ENCODE data around the gene GBP7.

GBP7 gene

GRCh38 chr1:89171067-89171438, 4.8 kb downstream of the GBP7 start:
- no peak overlapping the region for H3K18ac ChIP-seq (ENCODE audit: low read depth in 1 of 2, low read length in 2 of 2)
- no peak overlapping the region for H3K4me2 ChIP-seq (ENCODE audit: low read length, poor library complexity, severe bottlenecking)
- no peak overlapping the region for H2AFZ ChIP-seq (ENCODE audit: low read depth, low read length)
- H3K4me3 ChIP-seq (ENCODE audit: insufficient read depth in 1 of 2, low read depth in 1 of 2, low read length in 2 of 2): no peak overlapping the region
- no peak overlapping the region for H2BK120ac ChIP-seq (ENCODE audit: low read depth, low read length)
- no peak overlapping the region for H3K4ac ChIP-seq (ENCODE audit: low read depth in 1 of 2, low read length in 2 of 2)
- no peak overlapping the region for H2BK12ac ChIP-seq (ENCODE audit: low read length in 2 of 2)
- no peak overlapping the region for H3K14ac ChIP-seq (ENCODE audit: low read length in 2 of 2)
- no peak overlapping the region for H2BK5ac ChIP-seq (ENCODE audit: low read depth, low read length, poor library complexity, severe bottlenecking)
- no peaks in the 10 kb centered on the region for H3K79me1 ChIP-seq (replicated peaks; ENCODE audit: low read length, poor library complexity, severe bottlenecking)
- no peak overlapping the region for H3K27ac ChIP-seq (ENCODE audit: low read length, poor library complexity, severe bottlenecking)
- H3K23ac ChIP-seq (ENCODE audit: low read length in 2 of 2): no peak overlapping the region
- no peak overlapping the region for H2AK5ac ChIP-seq (ENCODE audit: low read length, severe bottlenecking)
- no peak for DNase-seq
- no peaks in the 10 kb centered on the region for H3K9me3 ChIP-seq (ENCODE audit: control insufficient read depth, low read length)
- no peaks in the 10 kb centered on the region for H3K4me1 ChIP-seq (ENCODE audit: control insufficient read depth, insufficient read depth, low read depth, low read length)
- no peaks in the 10 kb centered on the region for H3K36me3 ChIP-seq (ENCODE audit: control insufficient read depth in 1 of 2, insufficient read depth in 2 of 2, low read depth in 1 of 2, low read length in 2 of 2)
- H4K91ac ChIP-seq (ENCODE audit: low read length): no peak overlapping the region
- H2BK15ac ChIP-seq (ENCODE audit: low read depth, poor library complexity, severe bottlenecking): no peak overlapping the region
- H3K9ac ChIP-seq (ENCODE audit: low read length): no peak overlapping the region
- no peaks in the 10 kb centered on the region for H3K27me3 ChIP-seq (ENCODE audit: control insufficient read depth in 1 of 2, insufficient read depth in 1 of 2, low read length in 2 of 2)
- H4K8ac ChIP-seq (ENCODE audit: low read length): no peak overlapping the region

GRCh38 chr1:89170170-89171066, 5.4 kb downstream of the GBP7 start:
- 68% methylated on average over 3 of the region's 4 CpGs for WGBS
- Histone ChIP-seq H3K27ac (ENCODE audit: low read length, poor library complexity, severe bottlenecking) (no peak overlapping the region), H3K4ac (ENCODE audit: low read depth in 1 of 2, low read length in 2 of 2) (no peak overlapping the region)

GRCh38 chr1:89169166-89169565, 6.6 kb downstream of the GBP7 start:
- H3K4ac ChIP-seq (ENCODE audit: low read depth in 1 of 2, low read length in 2 of 2): no peak overlapping the region
- H2BK5ac ChIP-seq (ENCODE audit: low read depth, low read length, poor library complexity, severe bottlenecking): no peak overlapping the region
- no peak overlapping the region for H3K18ac ChIP-seq (ENCODE audit: low read depth in 1 of 2, low read length in 2 of 2)
- no peaks in the 10 kb centered on the region for H3K9me3 ChIP-seq (ENCODE audit: control insufficient read depth, low read length)
- no peak for DNase-seq
- H2BK12ac ChIP-seq (ENCODE audit: low read length in 2 of 2): no peak overlapping the region
- H3K14ac ChIP-seq (ENCODE audit: low read length in 2 of 2): no peak overlapping the region
- H3K4me3 ChIP-seq (ENCODE audit: insufficient read depth in 1 of 2, low read depth in 1 of 2, low read length in 2 of 2): no peak overlapping the region
- H2BK15ac ChIP-seq (ENCODE audit: low read depth, poor library complexity, severe bottlenecking): no peak overlapping the region
- H3K27ac ChIP-seq (ENCODE audit: low read length, poor library complexity, severe bottlenecking): no peak overlapping the region
- H3K23ac ChIP-seq (ENCODE audit: low read length in 2 of 2): no peak overlapping the region
- no peak overlapping the region for H3K9ac ChIP-seq (ENCODE audit: low read length)
- no peak overlapping the region for H2AFZ ChIP-seq (ENCODE audit: low read depth, low read length)
- no peaks in the 10 kb centered on the region for H3K27me3 ChIP-seq (ENCODE audit: control insufficient read depth in 1 of 2, insufficient read depth in 1 of 2, low read length in 2 of 2)
- 100% methylated on average over 1 of the region's 2 CpGs for WGBS
- no peak overlapping the region for H2AK5ac ChIP-seq (ENCODE audit: low read length, severe bottlenecking)
- H2BK120ac ChIP-seq (ENCODE audit: low read depth, low read length): no peak overlapping the region
- no peaks in the 10 kb centered on the region for H3K79me1 ChIP-seq (replicated peaks; ENCODE audit: low read length, poor library complexity, severe bottlenecking)
- H3K4me2 ChIP-seq (ENCODE audit: low read length, poor library complexity, severe bottlenecking): no peak overlapping the region
- no peaks in the 10 kb centered on the region for H3K4me1 ChIP-seq (ENCODE audit: control insufficient read depth, insufficient read depth, low read depth, low read length)
- H4K91ac ChIP-seq (ENCODE audit: low read length): no peak overlapping the region
- no peaks in the 10 kb centered on the region for H3K36me3 ChIP-seq (ENCODE audit: control insufficient read depth in 1 of 2, insufficient read depth in 2 of 2, low read depth in 1 of 2, low read length in 2 of 2)
- H4K8ac ChIP-seq (ENCODE audit: low read length): no peak overlapping the region

More at GRCh38 chr1:89170170-89171066, 5.4 kb downstream of the GBP7 start:
- Histone ChIP-seq H2BK120ac (ENCODE audit: low read depth, low read length) (no peak overlapping the region), H3K9ac (ENCODE audit: low read length) (no peak overlapping the region), H3K4me2 (ENCODE audit: low read length, poor library complexity, severe bottlenecking) (no peak overlapping the region), H2AFZ (ENCODE audit: low read depth, low read length) (no peak overlapping the region), H3K79me1 (replicated peaks; ENCODE audit: low read length, poor library complexity, severe bottlenecking) (no peaks in the 10 kb centered on the region), H4K91ac (ENCODE audit: low read length) (no peak overlapping the region), H3K9me3 (ENCODE audit: control insufficient read depth, low read length) (no peaks in the 10 kb centered on the region), H3K18ac (ENCODE audit: low read depth in 1 of 2, low read length in 2 of 2) (no peak overlapping the region), H2BK12ac (ENCODE audit: low read length in 2 of 2) (no peak overlapping the region), H2BK5ac (ENCODE audit: low read depth, low read length, poor library complexity, severe bottlenecking) (no peak overlapping the region), H3K36me3 (ENCODE audit: control insufficient read depth in 1 of 2, insufficient read depth in 2 of 2, low read depth in 1 of 2, low read length in 2 of 2) (no peaks in the 10 kb centered on the region), H3K4me3 (ENCODE audit: insufficient read depth in 1 of 2, low read depth in 1 of 2, low read length in 2 of 2) (no peak overlapping the region), H3K23ac (ENCODE audit: low read length in 2 of 2) (no peak overlapping the region), H2AK5ac (ENCODE audit: low read length, severe bottlenecking) (no peak overlapping the region), H3K27me3 (ENCODE audit: control insufficient read depth in 1 of 2, insufficient read depth in 1 of 2, low read length in 2 of 2) (no peaks in the 10 kb centered on the region), H2BK15ac (ENCODE audit: low read depth, poor library complexity, severe bottlenecking) (no peak overlapping the region), H4K8ac (ENCODE audit: low read length) (no peak overlapping the region), H3K14ac (ENCODE audit: low read length in 2 of 2) (no peak overlapping the region), H3K4me1 (ENCODE audit: control insufficient read depth, insufficient read depth, low read depth, low read length) (no peaks in the 10 kb centered on the region)
- no peak for DNase-seq

GRCh38 chr1:89167590-89168230, 8.1 kb downstream of the GBP7 start:
- no peak for DNase-seq
- H2BK15ac ChIP-seq (ENCODE audit: low read depth, poor library complexity, severe bottlenecking): no peak overlapping the region
- no peak overlapping the region for H2BK12ac ChIP-seq (ENCODE audit: low read length in 2 of 2)
- no peaks in the 10 kb centered on the region for H3K79me1 ChIP-seq (replicated peaks; ENCODE audit: low read length, poor library complexity, severe bottlenecking)
- H3K4me2 ChIP-seq (ENCODE audit: low read length, poor library complexity, severe bottlenecking): no peak overlapping the region
- H3K14ac ChIP-seq (ENCODE audit: low read length in 2 of 2): no peak overlapping the region
- H4K91ac ChIP-seq (ENCODE audit: low read length): no peak overlapping the region
- H3K4ac ChIP-seq (ENCODE audit: low read depth in 1 of 2, low read length in 2 of 2): no peak overlapping the region
- WGBS: no CpG with 5 or more reads among the region's 2 CpGs
- no peak overlapping the region for H2AFZ ChIP-seq (ENCODE audit: low read depth, low read length)
- H4K8ac ChIP-seq (ENCODE audit: low read length): no peak overlapping the region
- no peak overlapping the region for H2AK5ac ChIP-seq (ENCODE audit: low read length, severe bottlenecking)
- no peak overlapping the region for H2BK120ac ChIP-seq (ENCODE audit: low read depth, low read length)
- H3K27ac ChIP-seq (ENCODE audit: low read length, poor library complexity, severe bottlenecking): no peak overlapping the region
- no peaks in the 10 kb centered on the region for H3K9me3 ChIP-seq (ENCODE audit: control insufficient read depth, low read length)
- no peaks in the 10 kb centered on the region for H3K4me1 ChIP-seq (ENCODE audit: control insufficient read depth, insufficient read depth, low read depth, low read length)
- no peak overlapping the region for H2BK5ac ChIP-seq (ENCODE audit: low read depth, low read length, poor library complexity, severe bottlenecking)
- H3K27me3 ChIP-seq (ENCODE audit: control insufficient read depth in 1 of 2, insufficient read depth in 1 of 2, low read length in 2 of 2): no peaks in the 10 kb centered on the region
- no peaks in the 10 kb centered on the region for H3K36me3 ChIP-seq (ENCODE audit: control insufficient read depth in 1 of 2, insufficient read depth in 2 of 2, low read depth in 1 of 2, low read length in 2 of 2)
- no peak overlapping the region for H3K18ac ChIP-seq (ENCODE audit: low read depth in 1 of 2, low read length in 2 of 2)
- no peak overlapping the region for H3K4me3 ChIP-seq (ENCODE audit: insufficient read depth in 1 of 2, low read depth in 1 of 2, low read length in 2 of 2)
- H3K9ac ChIP-seq (ENCODE audit: low read length): no peak overlapping the region
- no peak overlapping the region for H3K23ac ChIP-seq (ENCODE audit: low read length in 2 of 2)
